ENCODE results near the gene ITLN2.

The ITLN2 gene

DNA sequence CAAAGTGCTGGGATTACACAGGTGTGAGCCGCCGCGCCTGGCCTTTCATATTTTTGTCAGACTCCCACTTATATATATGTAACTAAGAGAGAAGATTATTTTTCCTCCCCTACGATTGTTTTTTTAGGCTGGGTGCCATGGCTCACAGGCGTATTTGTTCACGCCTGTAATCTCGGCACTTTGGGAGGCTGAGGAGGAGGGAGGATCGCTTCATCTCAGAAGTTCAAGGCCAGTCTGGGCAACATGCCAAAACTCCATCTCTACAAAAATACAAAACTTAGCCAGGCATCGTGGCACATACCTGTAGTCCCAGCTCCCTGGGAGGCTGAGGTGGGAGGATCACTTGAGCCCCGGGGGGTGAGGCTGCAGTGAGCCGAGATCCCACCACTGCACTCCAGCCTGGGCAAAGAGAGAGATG is 23.9 kb upstream of the ITLN2 start (continued):
- no peak for TF ChIP-seq CTCF (tag by site-specific recombination; IDR thresholded peaks at IDR 0.05)
- TF ChIP-seq, protein P1, sequence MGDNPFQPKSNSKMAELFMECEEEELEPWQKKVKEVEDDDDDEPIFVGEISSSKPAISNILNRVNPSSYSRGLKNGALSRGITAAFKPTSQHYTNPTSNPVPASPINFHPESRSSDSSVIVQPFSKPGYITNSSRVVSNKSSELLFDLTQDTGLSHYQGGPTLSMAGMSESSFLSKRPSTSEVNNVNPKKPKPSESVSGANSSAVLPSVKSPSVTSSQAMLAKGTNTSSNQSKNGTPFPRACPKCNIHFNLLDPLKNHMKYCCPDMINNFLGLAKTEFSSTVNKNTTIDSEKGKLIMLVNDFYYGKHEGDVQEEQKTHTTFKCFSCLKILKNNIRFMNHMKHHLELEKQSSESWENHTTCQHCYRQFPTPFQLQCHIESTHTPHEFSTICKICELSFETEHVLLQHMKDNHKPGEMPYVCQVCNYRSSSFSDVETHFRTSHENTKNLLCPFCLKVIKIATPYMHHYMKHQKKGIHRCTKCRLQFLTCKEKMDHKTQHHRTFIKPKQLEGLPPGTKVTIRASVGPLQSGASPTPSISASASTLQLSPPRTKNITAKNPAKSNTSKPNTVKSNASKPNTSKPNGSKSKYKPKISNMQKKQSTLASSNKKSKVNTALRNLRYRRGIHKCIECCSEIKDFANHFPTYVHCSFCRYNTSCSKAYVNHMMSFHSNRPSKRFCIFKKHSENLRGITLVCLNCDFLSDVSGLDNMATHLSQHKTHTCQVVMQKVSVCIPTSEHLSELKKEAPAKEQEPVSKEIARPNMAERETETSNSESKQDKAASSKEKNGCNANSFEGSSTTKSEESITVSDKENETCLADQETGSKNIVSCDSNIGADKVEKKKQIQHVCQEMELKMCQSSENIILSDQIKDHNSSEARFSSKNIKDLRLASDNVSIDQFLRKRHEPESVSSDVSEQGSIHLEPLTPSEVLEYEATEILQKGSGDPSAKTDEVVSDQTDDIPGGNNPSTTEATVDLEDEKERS (tag by site-specific recombination; IDR thresholded peaks at IDR 0.05): no peak
- TF ChIP-seq ZNF610 (tag by site-specific recombination; IDR thresholded peaks at IDR 0.05; ENCODE audit: borderline replicate concordance): no peak; the same call in 1 of the 2 replicates
- TF ChIP-seq ZBTB1 (tag by site-specific recombination; IDR thresholded peaks at IDR 0.05): no peak
- no peak for TF ChIP-seq ZSCAN23 (tag by site-specific recombination; IDR thresholded peaks at IDR 0.05)
- no peak for TF ChIP-seq ZNF677 (tag by site-specific recombination; IDR thresholded peaks at IDR 0.05)
- TF ChIP-seq ZNF311 (tag by site-specific recombination; IDR thresholded peaks at IDR 0.05; ENCODE audit: borderline replicate concordance): no peak
- TF ChIP-seq, protein P2, sequence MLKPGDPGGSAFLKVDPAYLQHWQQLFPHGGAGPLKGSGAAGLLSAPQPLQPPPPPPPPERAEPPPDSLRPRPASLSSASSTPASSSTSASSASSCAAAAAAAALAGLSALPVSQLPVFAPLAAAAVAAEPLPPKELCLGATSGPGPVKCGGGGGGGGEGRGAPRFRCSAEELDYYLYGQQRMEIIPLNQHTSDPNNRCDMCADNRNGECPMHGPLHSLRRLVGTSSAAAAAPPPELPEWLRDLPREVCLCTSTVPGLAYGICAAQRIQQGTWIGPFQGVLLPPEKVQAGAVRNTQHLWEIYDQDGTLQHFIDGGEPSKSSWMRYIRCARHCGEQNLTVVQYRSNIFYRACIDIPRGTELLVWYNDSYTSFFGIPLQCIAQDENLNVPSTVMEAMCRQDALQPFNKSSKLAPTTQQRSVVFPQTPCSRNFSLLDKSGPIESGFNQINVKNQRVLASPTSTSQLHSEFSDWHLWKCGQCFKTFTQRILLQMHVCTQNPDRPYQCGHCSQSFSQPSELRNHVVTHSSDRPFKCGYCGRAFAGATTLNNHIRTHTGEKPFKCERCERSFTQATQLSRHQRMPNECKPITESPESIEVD (tag by site-specific recombination; IDR thresholded peaks at IDR 0.05): peak; percentile 83
- TF ChIP-seq ZNF184 (tag by site-specific recombination; IDR thresholded peaks at IDR 0.05): peak; percentile 67; the same call in 1 of the 2 replicates
- peak; percentile 68; the same call in 1 of the 2 replicates for TF ChIP-seq ZSCAN30 (tag by site-specific recombination; IDR thresholded peaks at IDR 0.05)
- TF ChIP-seq ZNF202 (tag by site-specific recombination; IDR thresholded peaks at IDR 0.05; ENCODE audit: borderline replicate concordance): no peak
- TF ChIP-seq ZNF596 (tag by site-specific recombination; IDR thresholded peaks at IDR 0.05): no peak
- TF ChIP-seq, protein P3, sequence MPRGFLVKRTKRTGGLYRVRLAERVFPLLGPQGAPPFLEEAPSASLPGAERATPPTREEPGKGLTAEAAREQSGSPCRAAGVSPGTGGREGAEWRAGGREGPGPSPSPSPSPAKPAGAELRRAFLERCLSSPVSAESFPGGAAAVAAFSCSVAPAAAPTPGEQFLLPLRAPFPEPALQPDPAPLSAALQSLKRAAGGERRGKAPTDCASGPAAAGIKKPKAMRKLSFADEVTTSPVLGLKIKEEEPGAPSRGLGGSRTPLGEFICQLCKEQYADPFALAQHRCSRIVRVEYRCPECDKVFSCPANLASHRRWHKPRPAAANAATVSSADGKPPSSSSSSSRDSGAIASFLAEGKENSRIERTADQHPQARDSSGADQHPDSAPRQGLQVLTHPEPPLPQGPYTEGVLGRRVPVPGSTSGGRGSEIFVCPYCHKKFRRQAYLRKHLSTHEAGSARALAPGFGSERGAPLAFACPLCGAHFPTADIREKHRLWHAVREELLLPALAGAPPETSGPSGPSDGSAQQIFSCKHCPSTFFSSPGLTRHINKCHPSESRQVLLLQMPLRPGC (tag by site-specific recombination; IDR thresholded peaks at IDR 0.05): peak; percentile 86
- TF ChIP-seq ZFP41 (tag by site-specific recombination; IDR thresholded peaks at IDR 0.05; ENCODE audit: borderline replicate concordance): no peak
- no peak for TF ChIP-seq ZNF624 (tag by site-specific recombination; IDR thresholded peaks at IDR 0.05)
- 0 out of 2 replicates have a peak, but pooled peaks have one; percentile 58 for TF ChIP-seq ZNF324 (tag by site-specific recombination; IDR thresholded peaks at IDR 0.05)
- peak; percentile 92 for TF ChIP-seq ZFHX2 (tag by site-specific recombination; conservative IDR thresholded peaks at IDR 0.05)
- TF ChIP-seq TSHZ1 (tag by site-specific recombination; IDR thresholded peaks at IDR 0.05; ENCODE audit: borderline replicate concordance): peak; percentile 53; the same call in 1 of the 2 replicates
- TF ChIP-seq ZNF600 (tag by site-specific recombination; IDR thresholded peaks at IDR 0.05): no peak
- 0 out of 2 replicates have a peak, but pooled peaks have one; percentile 83 for TF ChIP-seq KLF7 (tag by site-specific recombination; IDR thresholded peaks at IDR 0.05; ENCODE audit: borderline replicate concordance)
- no peak for TF ChIP-seq ZNF274 (IDR thresholded peaks at IDR 0.05; ENCODE audit: low read length)
- no peak for TF ChIP-seq ZNF274 (tag by site-specific recombination; IDR thresholded peaks at IDR 0.05; ENCODE audit: borderline replicate concordance)
- TF ChIP-seq KLF8 (tag by site-specific recombination; IDR thresholded peaks at IDR 0.05): peak; percentile 60
- TF ChIP-seq, protein P4, sequence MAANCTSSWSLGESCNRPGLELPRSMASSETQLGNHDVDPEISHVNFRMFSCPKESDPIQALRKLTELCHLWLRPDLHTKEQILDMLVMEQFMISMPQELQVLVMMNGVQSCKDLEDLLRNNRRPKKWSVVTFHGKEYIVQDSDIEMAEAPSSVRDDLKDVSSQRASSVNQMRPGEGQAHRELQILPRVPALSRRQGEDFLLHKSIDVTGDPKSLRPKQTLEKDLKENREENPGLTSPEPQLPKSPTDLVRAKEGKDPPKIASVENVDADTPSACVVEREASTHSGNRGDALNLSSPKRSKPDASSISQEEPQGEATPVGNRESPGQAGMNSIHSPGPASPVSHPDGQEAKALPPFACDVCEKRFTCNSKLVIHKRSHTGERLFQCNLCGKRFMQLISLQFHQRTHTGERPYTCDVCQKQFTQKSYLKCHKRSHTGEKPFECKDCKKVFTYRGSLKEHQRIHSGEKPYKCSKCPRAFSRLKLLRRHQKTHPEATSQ (tag by site-specific recombination; IDR thresholded peaks at IDR 0.05): no peak
- no peak for TF ChIP-seq ZNF707 (tag by site-specific recombination; IDR thresholded peaks at IDR 0.05)
- no peak for TF ChIP-seq ZNF416 (tag by site-specific recombination; IDR thresholded peaks at IDR 0.05)
- peak; percentile 92 for TF ChIP-seq ZBTB8A (tag by site-specific recombination; IDR thresholded peaks at IDR 0.05)
